Measurements from ENCODE around the gene CCDC78. TPM values are rescaled to one million over a fixed set of nuclear protein-coding genes. Genes with fewer than 3 reads are reported as not detected.

Gene CCDC78
- total and polyA plus RNA-seq, 4 donors = 0.59 to 16.0 (median 10.3) TPM

DNA sequence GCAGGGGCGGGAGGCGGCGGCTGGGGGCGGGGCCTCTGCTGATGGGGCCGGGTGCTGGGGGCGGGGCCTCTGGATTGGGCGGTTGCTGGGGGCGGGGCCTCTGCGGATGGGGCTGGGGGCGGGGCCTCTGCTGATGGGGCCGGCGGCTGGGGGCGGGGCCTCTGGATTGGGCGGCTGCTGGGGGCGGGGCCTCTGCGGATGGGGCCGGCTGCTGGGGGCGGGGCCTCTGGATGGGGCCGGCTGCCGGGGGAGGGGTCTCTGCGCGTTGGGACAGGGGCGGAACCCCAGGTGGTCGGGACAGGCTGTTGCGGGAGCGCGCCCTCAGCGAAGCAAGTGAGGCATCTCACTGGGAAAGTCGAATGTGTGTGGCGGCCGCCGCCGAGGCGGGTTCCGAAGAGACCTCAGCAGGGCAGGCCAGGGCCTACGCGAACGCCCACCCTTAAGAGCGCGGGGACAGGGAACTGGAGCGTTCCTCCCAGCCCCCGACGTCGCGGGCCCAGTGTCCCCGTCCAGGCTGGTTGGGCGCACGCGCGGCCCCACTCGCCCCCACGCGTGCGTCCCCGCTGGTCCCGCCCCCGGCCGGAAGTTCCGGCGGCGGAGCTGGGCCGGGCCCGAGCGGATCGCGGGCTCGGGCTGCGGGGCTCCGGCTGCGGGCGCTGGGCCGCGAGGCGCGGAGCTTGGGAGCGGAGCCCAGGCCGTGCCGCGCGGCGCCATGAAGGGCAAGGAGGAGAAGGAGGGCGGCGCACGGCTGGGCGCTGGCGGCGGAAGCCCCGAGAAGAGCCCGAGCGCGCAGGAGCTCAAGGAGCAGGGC lies 46.2 kb downstream of the CCDC78 start, which contains the start of gene STUB1:
TSS of gene STUB1 (plus strand) at position 597 of the 811 bp plus-strand sequence. CDS start at position 713, 116 bp downstream.
- Histone ChIP-seq H3K36me3 (ENCODE audit: control insufficient read depth, insufficient read depth, low read length) (peaks cover 71% of the 10 kb centered on the region), H3K27ac (ENCODE audit: low read depth, low read length) (peak within 1 kb of the TSS; percentile 85), H3K4me3 (ENCODE audit: low read depth, low read length) (peak within 1 kb of the TSS; percentile 61), H3K27me3 (ENCODE audit: control insufficient read depth, insufficient read depth, low read length) (peaks cover 7% of the 10 kb centered on the region), H3K9me3 (ENCODE audit: control insufficient read depth, insufficient read depth, low read length) (no peaks in the 10 kb centered on the region), H3K4me1 (ENCODE audit: control insufficient read depth, insufficient read depth, low read length) (peaks cover 70% of the 10 kb centered on the region)
- peak in 5 of 6 donors; percentile 61 to 94 (median 76) for DNase-seq (ENCODE audit: low read depth in 4 of 6, low spot score in 6 of 6)
- under 1% methylated on average over 85 of the region's 91 CpGs for WGBS (ENCODE audit: insufficient coverage)

DNA sequence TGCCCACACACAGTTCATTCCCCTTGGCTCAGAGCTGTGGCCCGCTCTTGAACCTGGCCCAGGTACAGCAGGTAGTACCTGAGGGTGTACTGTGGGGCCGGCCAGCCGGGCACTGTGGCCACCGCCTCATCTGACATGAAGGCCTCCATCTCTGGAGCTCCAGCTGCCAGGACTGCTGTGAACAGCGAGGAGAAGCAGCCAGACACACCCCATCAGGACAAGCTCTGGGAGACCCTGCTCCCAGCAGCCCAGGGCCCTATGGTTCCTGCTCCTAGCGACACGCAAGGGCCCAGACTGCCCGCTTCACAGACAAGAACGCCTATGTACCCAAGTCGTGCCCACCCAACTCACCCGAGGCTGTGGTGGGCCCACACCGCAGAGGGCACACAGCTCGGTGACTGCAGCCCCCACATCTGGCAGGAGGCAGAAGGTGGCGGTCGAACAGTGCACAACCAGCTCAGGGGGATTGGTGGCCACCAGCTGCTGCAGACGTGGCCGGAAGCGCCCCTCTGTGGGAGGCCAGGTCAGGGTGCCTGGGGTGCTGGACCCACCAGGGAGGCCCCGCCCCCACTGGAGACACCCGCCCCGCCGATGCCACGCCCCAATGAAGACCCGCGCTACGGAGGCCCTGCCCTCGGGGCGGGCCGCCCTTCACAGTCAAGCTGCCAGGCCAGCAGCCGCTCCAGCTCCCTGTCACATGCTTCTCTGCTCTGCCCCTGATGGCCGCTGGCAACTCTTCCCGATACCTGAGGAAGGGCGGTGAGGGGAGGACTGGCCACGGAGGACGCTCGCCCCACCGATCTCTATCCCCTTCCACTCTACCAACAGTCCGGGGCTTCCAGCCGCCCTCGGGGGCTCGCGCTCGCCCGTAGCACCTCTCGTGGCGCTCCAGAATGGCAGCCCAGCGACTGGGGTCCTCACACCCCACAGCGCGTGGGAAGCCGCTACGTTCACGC lies 47.1 kb downstream of the CCDC78 start:
- Histone ChIP-seq H3K36me3 (ENCODE audit: control insufficient read depth, insufficient read depth, low read length) (peaks cover 72% of the 10 kb centered on the region), H3K27me3 (ENCODE audit: control insufficient read depth, insufficient read depth, low read length) (peaks cover 9% of the 10 kb centered on the region), H3K27ac (ENCODE audit: low read depth, low read length) (peak overlapping the region; percentile 84), H3K9me3 (ENCODE audit: control insufficient read depth, insufficient read depth, low read length) (no peaks in the 10 kb centered on the region), H3K4me3 (ENCODE audit: low read depth, low read length) (peak overlapping the region; percentile 38), H3K4me1 (ENCODE audit: control insufficient read depth, insufficient read depth, low read length) (peaks cover 67% of the 10 kb centered on the region)
- DNase-seq (ENCODE audit: low read depth in 4 of 6, low spot score in 6 of 6) = peak in 3 of 6 donors; percentile 40 to 82 (median 78)
- WGBS (ENCODE audit: insufficient coverage) = 24% methylated on average over 45 of the region's 52 CpGs

DNA sequence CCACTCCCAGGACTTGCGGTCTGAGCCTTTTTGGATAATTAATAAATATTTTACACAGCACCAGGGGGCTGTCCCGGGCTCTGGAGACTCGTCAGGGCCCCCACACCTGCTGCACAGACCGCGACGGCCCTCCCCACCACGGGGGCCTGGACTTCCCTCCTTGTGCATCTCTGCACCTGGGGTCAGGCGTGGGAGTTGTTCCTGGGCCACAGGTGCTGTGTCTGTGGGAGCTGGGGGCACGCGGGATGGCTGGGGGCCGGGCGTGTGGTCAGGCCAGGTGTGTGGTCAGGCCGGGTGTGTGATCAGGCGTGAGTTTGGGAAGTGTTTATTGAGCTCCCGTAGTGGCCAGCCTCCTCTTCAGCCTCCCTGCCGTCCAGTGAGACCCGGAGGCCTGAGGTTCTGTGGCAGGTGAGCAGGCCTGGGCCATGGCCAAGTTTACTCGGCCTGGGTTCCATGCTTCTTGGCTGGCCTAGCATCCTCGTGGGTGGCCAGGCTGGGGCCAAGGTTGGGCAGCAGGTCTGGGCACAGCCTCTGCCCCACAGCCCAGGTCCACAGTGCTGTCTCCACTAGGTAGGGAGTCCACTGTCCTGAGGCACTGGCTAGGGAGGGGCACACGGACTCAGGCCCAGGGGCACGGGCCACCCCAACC lies 47.9 kb downstream of the CCDC78 start:
- DNase-seq (ENCODE audit: low read depth in 4 of 6, low spot score in 6 of 6) = no peak
- peaks cover 63% of the 10 kb centered on the region for H3K4me1 ChIP-seq (ENCODE audit: control insufficient read depth, insufficient read depth, low read length)
- peaks cover 76% of the 10 kb centered on the region for H3K36me3 ChIP-seq (ENCODE audit: control insufficient read depth, insufficient read depth, low read length)
- H3K27me3 ChIP-seq (ENCODE audit: control insufficient read depth, insufficient read depth, low read length) = peaks cover 9% of the 10 kb centered on the region
- WGBS (ENCODE audit: insufficient coverage) = 84% methylated on average over 10 of the region's 21 CpGs
- H3K27ac ChIP-seq (ENCODE audit: low read depth, low read length) = no peak overlapping the region
- H3K4me3 ChIP-seq (ENCODE audit: low read depth, low read length) = no peak overlapping the region
- H3K9me3 ChIP-seq (ENCODE audit: control insufficient read depth, insufficient read depth, low read length) = no peaks in the 10 kb centered on the region

DNA sequence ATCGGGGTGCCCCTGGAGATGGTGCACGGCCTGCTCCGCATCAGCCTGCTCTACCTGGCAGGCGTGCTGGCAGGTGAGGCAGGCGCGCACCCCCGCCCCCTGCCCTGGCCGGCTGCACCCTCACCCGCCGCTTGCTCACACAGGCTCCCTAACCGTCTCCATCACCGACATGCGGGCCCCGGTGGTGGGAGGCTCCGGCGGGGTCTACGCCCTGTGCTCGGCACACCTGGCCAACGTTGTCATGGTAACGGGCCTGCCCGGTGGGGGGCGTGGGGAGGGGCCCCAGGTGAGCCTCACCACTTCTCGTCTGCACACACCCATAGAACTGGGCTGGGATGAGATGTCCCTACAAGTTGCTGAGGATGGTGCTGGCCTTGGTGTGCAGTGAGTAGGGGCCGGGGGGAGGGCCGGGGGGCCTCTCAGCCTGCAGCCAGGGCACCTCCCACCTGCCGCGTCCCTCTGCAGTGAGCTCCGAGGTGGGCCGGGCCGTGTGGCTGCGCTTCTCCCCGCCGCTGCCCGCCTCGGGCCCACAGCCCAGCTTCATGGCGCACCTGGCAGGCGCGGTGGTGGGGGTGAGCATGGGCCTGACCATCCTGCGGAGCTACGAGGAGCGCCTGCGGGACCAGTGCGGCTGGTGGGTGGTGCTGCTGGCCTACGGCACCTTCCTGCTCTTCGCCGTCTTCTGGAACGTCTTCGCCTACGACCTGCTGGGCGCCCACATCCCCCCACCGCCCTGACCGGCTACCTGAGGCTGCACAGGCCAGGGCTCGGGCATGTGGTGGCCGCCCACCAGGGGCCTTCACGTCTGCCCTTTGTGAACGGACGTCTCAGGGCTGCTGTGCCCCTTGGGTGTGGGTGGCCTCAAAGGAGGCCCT lies 48.7 kb downstream of the CCDC78 start:
- H3K4me3 ChIP-seq (ENCODE audit: low read depth, low read length) = no peak overlapping the region
- peaks cover 55% of the 10 kb centered on the region for H3K4me1 ChIP-seq (ENCODE audit: control insufficient read depth, insufficient read depth, low read length)
- 42% methylated on average over 50 of the region's 57 CpGs for WGBS (ENCODE audit: insufficient coverage)
- DNase-seq (ENCODE audit: low read depth in 4 of 6, low spot score in 6 of 6) = no peak
- peaks cover 9% of the 10 kb centered on the region for H3K27me3 ChIP-seq (ENCODE audit: control insufficient read depth, insufficient read depth, low read length)
- H3K27ac ChIP-seq (ENCODE audit: low read depth, low read length) = no peak overlapping the region
- H3K9me3 ChIP-seq (ENCODE audit: control insufficient read depth, insufficient read depth, low read length) = no peaks in the 10 kb centered on the region
- peaks cover 76% of the 10 kb centered on the region for H3K36me3 ChIP-seq (ENCODE audit: control insufficient read depth, insufficient read depth, low read length)

DNA sequence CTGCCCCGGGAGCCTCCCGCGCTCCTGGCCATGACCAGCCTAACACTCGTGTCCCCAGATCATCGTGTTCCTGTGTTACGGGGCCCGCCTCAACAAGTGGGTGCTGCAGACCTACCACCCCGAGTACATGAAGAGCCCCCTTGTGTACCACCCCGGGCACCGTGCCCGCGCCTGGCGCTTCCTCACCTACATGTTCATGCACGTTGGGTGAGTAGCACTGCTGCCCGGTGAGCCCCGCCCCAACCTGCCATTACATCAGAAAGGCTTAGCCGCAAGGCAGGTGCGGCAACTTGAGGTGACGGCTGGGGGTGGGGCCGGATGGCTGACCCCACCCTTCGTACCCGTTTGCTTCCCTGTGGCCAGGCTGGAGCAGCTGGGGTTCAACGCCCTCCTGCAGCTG lies 49.3 kb downstream of the CCDC78 start:
- DNase-seq (ENCODE audit: low read depth in 4 of 6, low spot score in 6 of 6) = no peak
- WGBS (ENCODE audit: insufficient coverage) = 62% methylated on average over 23 of the region's 23 CpGs
- H3K27ac ChIP-seq (ENCODE audit: low read depth, low read length) = no peak overlapping the region
- no peaks in the 10 kb centered on the region for H3K9me3 ChIP-seq (ENCODE audit: control insufficient read depth, insufficient read depth, low read length)
- no peak overlapping the region for H3K4me3 ChIP-seq (ENCODE audit: low read depth, low read length)
- H3K36me3 ChIP-seq (ENCODE audit: control insufficient read depth, insufficient read depth, low read length) = peaks cover 76% of the 10 kb centered on the region
- peaks cover 49% of the 10 kb centered on the region for H3K4me1 ChIP-seq (ENCODE audit: control insufficient read depth, insufficient read depth, low read length)
- peaks cover 9% of the 10 kb centered on the region for H3K27me3 ChIP-seq (ENCODE audit: control insufficient read depth, insufficient read depth, low read length)

DNA sequence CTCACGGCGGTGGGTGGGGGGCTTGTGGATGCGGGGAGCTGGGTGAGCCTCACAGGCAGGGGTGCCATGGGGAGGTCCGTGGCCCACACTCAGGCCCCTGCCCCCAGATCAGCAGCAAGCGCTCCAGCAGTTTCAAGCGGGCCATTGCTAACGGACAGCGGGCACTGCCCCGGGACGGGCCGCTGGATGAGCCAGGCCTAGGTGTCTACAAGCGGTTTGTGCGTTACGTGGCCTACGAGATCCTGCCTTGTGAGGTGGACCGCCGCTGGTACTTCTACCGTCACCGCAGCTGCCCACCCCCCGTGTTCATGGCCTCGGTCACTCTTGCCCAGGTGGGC lies 49.7 kb downstream of the CCDC78 start:
- peaks cover 9% of the 10 kb centered on the region for H3K27me3 ChIP-seq (ENCODE audit: control insufficient read depth, insufficient read depth, low read length)
- no peaks in the 10 kb centered on the region for H3K9me3 ChIP-seq (ENCODE audit: control insufficient read depth, insufficient read depth, low read length)
- no peak overlapping the region for H3K4me3 ChIP-seq (ENCODE audit: low read depth, low read length)
- peaks cover 45% of the 10 kb centered on the region for H3K4me1 ChIP-seq (ENCODE audit: control insufficient read depth, insufficient read depth, low read length)
- 89% methylated on average over 21 of the region's 21 CpGs for WGBS (ENCODE audit: insufficient coverage)
- no peak for DNase-seq (ENCODE audit: low read depth in 4 of 6, low spot score in 6 of 6)
- H3K36me3 ChIP-seq (ENCODE audit: control insufficient read depth, insufficient read depth, low read length) = peaks cover 76% of the 10 kb centered on the region
- no peak overlapping the region for H3K27ac ChIP-seq (ENCODE audit: low read depth, low read length)

DNA sequence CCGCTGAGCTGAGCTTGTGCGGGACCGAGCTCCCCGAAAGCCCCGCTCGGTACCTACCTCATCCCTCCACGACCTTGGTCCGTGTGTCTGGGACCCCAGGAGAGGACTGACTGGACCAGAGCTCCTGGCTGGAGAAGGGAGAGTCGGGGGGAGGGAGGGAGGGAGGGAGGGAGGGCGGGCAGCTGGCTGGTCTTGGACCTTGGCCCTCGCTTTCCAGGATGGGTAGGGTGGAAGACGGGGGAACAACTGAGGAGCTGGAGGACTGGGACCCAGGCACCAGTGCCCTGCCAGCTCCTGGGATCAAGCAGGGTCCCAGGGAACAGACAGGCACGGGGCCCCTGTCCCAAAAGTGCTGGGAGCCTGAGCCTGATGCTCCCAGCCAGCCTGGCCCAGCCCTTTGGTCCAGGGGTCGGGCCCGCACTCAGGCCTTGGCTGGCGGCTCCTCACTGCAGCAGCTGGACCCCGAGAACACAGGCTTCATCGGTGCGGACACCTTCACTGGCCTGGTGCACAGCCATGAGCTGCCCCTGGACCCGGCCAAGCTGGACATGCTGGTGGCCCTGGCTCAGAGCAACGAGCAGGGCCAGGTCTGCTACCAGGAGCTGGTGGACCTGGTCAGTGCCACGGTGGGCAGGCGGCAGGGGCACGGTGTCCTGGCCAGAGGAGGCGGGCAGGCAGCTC lies 50.2 kb downstream of the CCDC78 start:
- no peak overlapping the region for H3K4me3 ChIP-seq (ENCODE audit: low read depth, low read length)

DNA sequence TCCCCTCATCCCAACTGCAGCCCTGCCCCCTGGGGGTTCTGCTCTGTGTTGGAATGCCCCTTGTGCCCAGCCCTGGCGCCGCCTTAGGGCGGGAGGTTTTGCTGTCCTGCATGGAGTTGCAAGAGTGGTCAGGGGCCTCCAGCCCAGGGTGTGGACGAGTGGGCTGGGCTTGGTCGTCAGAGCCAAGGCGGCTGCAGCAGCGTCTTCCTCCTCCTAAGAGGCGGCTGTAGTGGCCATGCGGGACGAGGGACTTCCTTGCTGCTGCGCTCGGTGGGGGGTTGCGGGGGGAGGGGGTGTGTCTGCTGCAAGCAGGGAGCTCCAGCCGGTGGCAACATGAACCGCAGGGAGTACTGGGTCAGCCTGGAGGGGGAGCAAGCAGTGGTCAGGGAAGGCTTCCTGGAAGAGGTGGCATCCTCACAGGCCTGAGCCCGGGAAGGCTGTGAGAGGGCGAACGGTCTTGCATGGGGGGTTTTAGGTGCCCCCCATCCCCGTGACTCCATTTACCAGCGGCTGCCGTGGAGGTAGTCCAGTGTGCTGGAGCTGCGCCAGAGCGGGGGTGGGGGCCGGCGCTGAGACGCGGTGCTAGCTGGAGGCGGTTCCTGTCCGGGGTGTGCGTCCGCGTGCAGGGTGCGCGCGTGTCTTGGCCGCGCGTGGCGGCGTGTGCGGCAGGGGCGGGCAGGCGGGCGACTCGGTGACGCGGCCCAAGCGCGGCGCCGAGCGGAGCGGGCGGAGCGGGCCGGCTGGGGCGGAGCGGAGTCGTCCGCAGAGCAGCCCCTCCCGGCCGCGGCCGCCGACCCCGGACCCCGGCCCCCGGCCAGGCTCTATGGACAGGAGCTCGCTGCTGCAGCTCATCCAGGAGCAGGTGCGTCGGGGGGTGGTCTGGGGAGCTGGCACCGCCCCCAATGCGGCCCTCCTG lies 51.0 kb downstream of the CCDC78 start, which contains the start of gene RHBDL1:
TSS of gene RHBDL1 (plus strand) at position 704 of the 916 bp plus-strand sequence. CDS start at position 824, 120 bp downstream.
- Histone ChIP-seq H3K27ac (ENCODE audit: low read depth, low read length) (no peak within 1 kb of the TSS), H3K9me3 (ENCODE audit: control insufficient read depth, insufficient read depth, low read length) (no peaks in the 10 kb centered on the region), H3K27me3 (ENCODE audit: control insufficient read depth, insufficient read depth, low read length) (peaks cover 9% of the 10 kb centered on the region), H3K4me1 (ENCODE audit: control insufficient read depth, insufficient read depth, low read length) (peaks cover 35% of the 10 kb centered on the region), H3K4me3 (ENCODE audit: low read depth, low read length) (peak within 1 kb of the TSS; percentile 18), H3K36me3 (ENCODE audit: control insufficient read depth, insufficient read depth, low read length) (peaks cover 80% of the 10 kb centered on the region)
- peak in 2 of 6 donors; percentile 47 to 56 for DNase-seq (ENCODE audit: low read depth in 4 of 6, low spot score in 6 of 6)
- WGBS (ENCODE audit: insufficient coverage) = 3% methylated on average over 72 of the region's 73 CpGs

More for the DNA sequence above, 50.2 kb downstream of the CCDC78 start:
- Histone ChIP-seq H3K27ac (ENCODE audit: low read depth, low read length) (no peak overlapping the region), H3K9me3 (ENCODE audit: control insufficient read depth, insufficient read depth, low read length) (no peaks in the 10 kb centered on the region), H3K27me3 (ENCODE audit: control insufficient read depth, insufficient read depth, low read length) (peaks cover 9% of the 10 kb centered on the region), H3K36me3 (ENCODE audit: control insufficient read depth, insufficient read depth, low read length) (peaks cover 76% of the 10 kb centered on the region), H3K4me1 (ENCODE audit: control insufficient read depth, insufficient read depth, low read length) (peaks cover 40% of the 10 kb centered on the region)
- no peak for DNase-seq (ENCODE audit: low read depth in 4 of 6, low spot score in 6 of 6)
- 65% methylated on average over 17 of the region's 25 CpGs for WGBS (ENCODE audit: insufficient coverage)
